NCI-H2171 treated with DMSO at 0.1 percent for 48 hours (cell line): ENCODE measurements around the gene RCL1.
"Not testable (repeated sequence)": the region's sequence is repeated elsewhere in the genome, so short reads cannot be mapped to it uniquely, and the experiment has no call there.

Experiments used
- DNase-seq: peaks from one replicate; lab custom pipeline; 2025; lab: John Stamatoyannopoulos, UW

RCL1 gene

GRCh38 chr9:4792572-4793458 lies at the start of gene RCL1:
RCL1 (plus strand) TSS chr9:4792944; CDS start chr9:4793092, 148 bp downstream.
- DNase-seq, result peak; percentile 99

- no peak for DNase-seq
Measured at GRCh38 chr9:4743131-4743875, 49.4 kb upstream of the RCL1 start.

GRCh38 chr9:4746278-4747030 lies 46.3 kb upstream of the RCL1 start:
- DNase-seq, result no peak

GRCh38 chr9:4748612-4749011 lies 44.1 kb upstream of the RCL1 start:
- DNase-seq, result no peak

- peak; percentile 64 for DNase-seq
Measured at GRCh38 chr9:4750023-4750673, 42.6 kb upstream of the RCL1 start.

- not testable (repeated sequence) for DNase-seq
Measured at GRCh38 chr9:4754530-4754929, 38.2 kb upstream of the RCL1 start.

GRCh38 chr9:4755026-4755609 lies 37.6 kb upstream of the RCL1 start:
- DNase-seq, result no peak

- no peak for DNase-seq
Measured at GRCh38 chr9:4756420-4756819, 36.3 kb upstream of the RCL1 start.

- no peak for DNase-seq
Measured at GRCh38 chr9:4760122-4760521, 32.6 kb upstream of the RCL1 start.

GRCh38 chr9:4762108-4762885 lies 30.4 kb upstream of the RCL1 start:
- DNase-seq, result peak; percentile 91

- no peak for DNase-seq
Measured at GRCh38 chr9:4762886-4763541, 29.7 kb upstream of the RCL1 start.

- DNase-seq, result no peak
Measured at GRCh38 chr9:4764033-4764432, 28.7 kb upstream of the RCL1 start.

GRCh38 chr9:4768681-4769080 lies 24.1 kb upstream of the RCL1 start:
- DNase-seq, result no peak

- DNase-seq, result no peak
Measured at GRCh38 chr9:4769321-4770080, 23.2 kb upstream of the RCL1 start.

- DNase-seq, result no peak
Measured at GRCh38 chr9:4771788-4772187, 21.0 kb upstream of the RCL1 start.

- DNase-seq, result peak; percentile 78
Measured at GRCh38 chr9:4774209-4774608, 18.5 kb upstream of the RCL1 start.

- not testable (repeated sequence) for DNase-seq
Measured at GRCh38 chr9:4774958-4775357, 17.8 kb upstream of the RCL1 start.

- DNase-seq, result no peak
Measured at GRCh38 chr9:4780651-4781050, 12.1 kb upstream of the RCL1 start.

- DNase-seq, result no peak
Measured at GRCh38 chr9:4781408-4781807, 11.3 kb upstream of the RCL1 start.
